HepG2 (cell line): ENCODE results near the gene IL32. TPM values are rescaled to one million over a fixed set of nuclear protein-coding genes. Genes with fewer than 3 reads are reported as not detected.

Source experiments
- ATAC-seq: fragments of 200-7000 bp; cut with Tn5 transposase; 3 replicates; pipeline ENCODE4 v1.9.1; 2020; ENCODE audit warnings: mild to moderate bottlenecking, moderate library complexity
- BruUV-seq: library from RNA; stranded (reverse); fragments of 400-500 nt; replicated peaks from 2 replicates; lab custom pipeline; 2021; lab: Mats Ljungman, UMichigan
- CTCF ChIA-PET: fragments of 300-600 bp; formaldehyde crosslinking; extraction: SDS; loops from one replicate; lab custom pipeline; 2021; ENCODE audit warnings: low total read pairs, inconsistent platforms, low intra/inter-chr PET ratio; lab: Yijun Ruan, JAX
- POLR2A ChIA-PET: fragments of 350-600 bp; sonication (Branson Sonifier 250); formaldehyde crosslinking; loops from one replicate; lab custom pipeline; 2020; ENCODE audit warnings: antibody characterized with exemption, inconsistent platforms; lab: Yijun Ruan, JAX
- DNase-seq: peaks from one replicate; pipeline ENCODE4 v3.0.0-alpha.2; 2015; ENCODE audit warnings: low spot score
- FAIRE-seq: peaks from 3 replicates; lab custom pipeline; 2011; peaks lifted over from hg19 to GRCh38; lab: Jason Lieb, UNC
- H2AFZ ChIP-seq: one replicate; pipeline ENCODE4 v1.6.1; 2011; ENCODE audit warnings: low read length, inconsistent platforms
- H3K27ac ChIP-seq: fragments of 300-600 bp; 3 replicates; pipeline ENCODE4 v1.8.0; 2011; ENCODE audit warnings: mixed run types, mild to moderate bottlenecking, mixed read lengths, low read length, inconsistent platforms; ENCODE audit not compliant: insufficient read depth; ENCODE audit errors: extremely low read length
- H3K27me3 ChIP-seq, 2 experiments: fragments of 200-600 bp in 1 of 2; 2 replicates in 1 of 2; 3 replicates in 1 of 2; pipeline versions ENCODE4 v1.6.0 to v1.8.0; 2011; ENCODE audit warnings: low read length in 2 of 2, mild to moderate bottlenecking in 2 of 2, moderate library complexity in 2 of 2, inconsistent platforms in 1 of 2; ENCODE audit not compliant: insufficient read depth in 2 of 2, control insufficient read depth in 1 of 2
- H3K36me3 ChIP-seq, 2 experiments: fragments of 200-600 bp in 1 of 2; replicated peaks in 1 of 2; 2 replicates in 1 of 2; 3 replicates in 1 of 2; pipeline versions ENCODE4 v1.5.1 to v1.8.0; 2011; ENCODE audit warnings: low read length in 2 of 2, inconsistent platforms in 1 of 2; ENCODE audit not compliant: insufficient read depth in 2 of 2, control insufficient read depth in 1 of 2
- H3K4me1 ChIP-seq: 2 replicates; pipeline ENCODE4 v1.5.1; 2012; ENCODE audit warnings: low read length, inconsistent platforms; ENCODE audit not compliant: insufficient read depth
- H3K4me2 ChIP-seq: 2 replicates; pipeline ENCODE4 v1.6.0; 2011; ENCODE audit warnings: low read depth, low read length, inconsistent platforms
- H3K4me3 ChIP-seq, 3 experiments: fragments of 200-600 bp in 1 of 3; sonication (generic), shearing (Covaris generic) in 1 of 3; replicated peaks in 1 of 3; 2 replicates each; pipeline ENCODE4 v1.5.1; 2011 to 2016; ENCODE audit warnings: low read length in 3 of 3, inconsistent platforms in 2 of 3, low read depth in 2 of 3, mild to moderate bottlenecking in 2 of 3, control low read depth in 1 of 3, mixed read lengths in 1 of 3; ENCODE audit not compliant: insufficient read depth in 1 of 3
- H3K79me2 ChIP-seq: one replicate; pipeline ENCODE4 v1.6.1; 2011; ENCODE audit warnings: low read length, inconsistent platforms; ENCODE audit not compliant: insufficient read depth
- H3K9ac ChIP-seq: 2 replicates; pipeline ENCODE4 v1.6.0; 2011; ENCODE audit warnings: mild to moderate bottlenecking, low read depth, low read length, inconsistent platforms; ENCODE audit not compliant: insufficient read depth
- H3K9me3 ChIP-seq: 2 replicates; pipeline ENCODE4 v1.5.1; 2012; ENCODE audit warnings: mild to moderate bottlenecking, low read length
- H4K20me1 ChIP-seq: 2 replicates; pipeline ENCODE4 v1.6.0; 2011; ENCODE audit warnings: inconsistent platforms, mild to moderate bottlenecking, low read length, moderate library complexity; ENCODE audit not compliant: insufficient read depth
- ARNT2 ChIP-seq: sonication (generic); formaldehyde crosslinking; IDR thresholded peaks from 2 replicates; pipeline ENCODE4 v1.8.0; 2022; ENCODE audit warnings: mild to moderate bottlenecking, low read depth, missing genetic modification reagents, moderate library complexity
- SNRNP70 ChIP-seq: fragments of 200-400 bp; formaldehyde crosslinking; IDR thresholded peaks from 2 replicates; pipeline ENCODE4 v1.6.1; 2017; ENCODE audit warnings: mild to moderate bottlenecking, low read depth, low read length, moderate library complexity
- SP140L ChIP-seq: sonication (generic); formaldehyde crosslinking; IDR thresholded peaks from 2 replicates; pipeline ENCODE4 v1.4.0; 2020; ENCODE audit warnings: missing genetic modification reagents, borderline replicate concordance
- TBX3 ChIP-seq: fragments of 450-650 bp; IDR thresholded peaks from 2 replicates; pipeline ENCODE4 v1.6.1; 2017; ENCODE audit warnings: antibody characterized with exemption, mild to moderate bottlenecking, inconsistent platforms, borderline replicate concordance
- ZNF207 ChIP-seq: fragments of 450-650 bp; IDR thresholded peaks from 2 replicates; pipeline ENCODE4 v1.6.1; 2016; ENCODE audit warnings: antibody characterized with exemption, borderline replicate concordance
- ZNF230 ChIP-seq: sonication (generic); formaldehyde crosslinking; IDR thresholded peaks from 2 replicates; pipeline ENCODE4 v1.4.0; 2020; ENCODE audit warnings: mild to moderate bottlenecking, missing genetic modification reagents
- ZNF33B ChIP-seq: sonication (generic); formaldehyde crosslinking; IDR thresholded peaks from 2 replicates; pipeline ENCODE4 v1.5.1; 2020; ENCODE audit warnings: mild to moderate bottlenecking, missing genetic modification reagents
- ZNF557 ChIP-seq: sonication (generic); formaldehyde crosslinking; IDR thresholded peaks from 2 replicates; pipeline ENCODE4 v1.4.0; 2020; ENCODE audit warnings: missing genetic modification reagents
- ZNF678 ChIP-seq: sonication (generic); formaldehyde crosslinking; IDR thresholded peaks from 2 replicates; pipeline ENCODE4 v1.4.0; 2020; ENCODE audit warnings: mild to moderate bottlenecking, missing genetic modification reagents
- WGBS: methylation state at CpG from one replicate; pipeline ENCODE4 v1.1.6; 2017; ENCODE audit warnings: low lambda C conversion rate; 5-methylcytosine and 5-hydroxymethylcytosine counted together
- in situ Hi-C: cut with HindIII; loops from 2 replicates; pipeline ENCODE4 v1.10.0; 2017; ENCODE audit warnings: low pct_unique_long_range_greater_than_20kb; ENCODE audit not compliant: extremely low pct_ligation_motif_present
- intact Hi-C: fragments of 100-400 bp; cut with micrococcal nuclease; formaldehyde crosslinking; loops from one replicate; pipeline ENCODE4 v1.10.0; 2022; ENCODE audit not compliant: unreplicated experiment
- polyA plus RNA-seq, 8 experiments: library from polyadenylated mRNA; depleted of rRNA in 3 of 8; stranded (reverse) in 7 of 8; unstranded in 1 of 8; fragments of >200 nt; fragmentation: Illumina TruSeq in 4 of 8; extraction: Trizol in 4 of 8; gene quantifications; 2 replicates each; pipeline versions ENCODE4 v1.2.1 to v1.2.3, GENCODE V29; 2011 to 2016; ENCODE audit warnings: low read depth in 4 of 8, missing spikeins in 1 of 8, mixed read lengths in 1 of 8; ENCODE audit not compliant: insufficient read depth in 1 of 8
- total RNA-seq, 5 experiments: library from RNA; depleted of rRNA; stranded (reverse); fragments of >200 nt; fragmentation: Illumina TruSeq; extraction: Trizol; gene quantifications; 2 replicates each; pipeline ENCODE4 v1.2.3, GENCODE V29; 2016; ENCODE audit warnings: low read depth in 1 of 5
- TF ChIP-seq, protein P1 (sequence below): sonication (generic); formaldehyde crosslinking; IDR thresholded peaks from 2 replicates; pipeline ENCODE4 v1.8.1; 2023; ENCODE audit warnings: missing genetic modification reagents, inconsistent platforms, borderline replicate concordance
- TF ChIP-seq, protein P2 (sequence below): sonication (generic); formaldehyde crosslinking; IDR thresholded peaks from 2 replicates; pipeline ENCODE4 v1.4.0; 2020; ENCODE audit warnings: missing genetic modification reagents

Gene IL32
- total and polyA plus RNA-seq, 2 of the 13 experiments (the other 11 are each of a cell fraction or from before 2014, with no cell fraction given) = 115 to 165 TPM

DNA sequence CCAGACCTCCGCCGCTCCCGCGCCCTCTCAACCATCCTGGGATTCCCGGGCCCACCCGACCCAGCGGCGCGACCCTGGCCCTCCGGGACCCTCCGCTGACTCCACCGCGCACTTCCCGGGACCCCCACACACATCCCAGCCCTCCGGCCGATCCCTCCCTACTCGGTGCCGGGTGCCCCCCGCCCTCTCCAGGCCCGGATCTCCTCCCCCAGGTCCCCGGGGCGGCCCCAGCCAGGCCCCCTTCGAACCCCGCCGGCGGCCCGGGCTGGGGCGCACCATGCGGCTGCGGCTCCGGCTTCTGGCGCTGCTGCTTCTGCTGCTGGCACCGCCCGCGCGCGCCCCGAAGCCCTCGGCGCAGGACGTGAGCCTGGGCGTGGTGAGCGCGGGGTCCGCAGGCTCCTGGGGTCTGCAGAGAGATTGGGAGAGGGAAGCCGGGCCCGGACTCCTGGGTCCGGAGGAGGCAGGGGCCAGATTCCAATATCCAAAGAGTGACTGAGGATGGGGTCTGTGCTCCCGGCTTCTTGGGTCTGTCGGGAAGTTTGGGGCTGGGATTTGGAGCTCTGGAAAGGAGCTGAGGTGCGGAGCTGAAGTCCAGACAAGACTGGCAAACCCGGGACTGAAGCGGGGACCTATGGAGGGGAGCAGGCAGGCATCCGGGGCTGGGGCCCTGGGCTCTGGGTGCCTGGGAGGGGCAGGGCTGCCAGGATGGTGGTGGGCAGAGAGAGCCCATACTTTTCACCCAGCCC is 18.6 kb upstream of the IL32 start:
- Histone ChIP-seq H2AFZ (no peak overlapping the region), H3K9ac (no peak overlapping the region), H3K4me2 (no peak overlapping the region), H4K20me1 (no peaks in the 10 kb centered on the region), H3K27ac (no peak overlapping the region), H3K9me3 (no peaks in the 10 kb centered on the region), H3K4me1 (peaks cover 24% of the 10 kb centered on the region), H3K4me3 (no peak overlapping the region), H3K36me3 (no peaks in the 10 kb centered on the region), H3K27me3 (peaks cover 10 to 79% of the 10 kb centered on the region in 2 experiments), H3K79me2 (no peaks in the 10 kb centered on the region)
- DNase-seq (no peak), FAIRE-seq (no peak), ATAC-seq (no peak)
- TF ChIP-seq ZNF33B (CRISPR knock-in tag) = no peak
- no peak for TF ChIP-seq SP140L (CRISPR knock-in tag)
- no peak for TF ChIP-seq ZNF557
- TF ChIP-seq SNRNP70 = no peak
- TF ChIP-seq ZNF678 (CRISPR knock-in tag) = no peak
- TF ChIP-seq TBX3 = no peak
- no peak for TF ChIP-seq ARNT2 (CRISPR knock-in tag)
- TF ChIP-seq, protein P1, sequence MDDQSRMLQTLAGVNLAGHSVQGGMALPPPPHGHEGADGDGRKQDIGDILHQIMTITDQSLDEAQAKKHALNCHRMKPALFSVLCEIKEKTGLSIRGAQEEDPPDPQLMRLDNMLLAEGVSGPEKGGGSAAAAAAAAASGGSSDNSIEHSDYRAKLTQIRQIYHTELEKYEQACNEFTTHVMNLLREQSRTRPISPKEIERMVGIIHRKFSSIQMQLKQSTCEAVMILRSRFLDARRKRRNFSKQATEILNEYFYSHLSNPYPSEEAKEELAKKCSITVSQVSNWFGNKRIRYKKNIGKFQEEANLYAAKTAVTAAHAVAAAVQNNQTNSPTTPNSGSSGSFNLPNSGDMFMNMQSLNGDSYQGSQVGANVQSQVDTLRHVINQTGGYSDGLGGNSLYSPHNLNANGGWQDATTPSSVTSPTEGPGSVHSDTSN = no peak
- no peak for TF ChIP-seq ZNF230 (CRISPR knock-in tag)
- no peak for TF ChIP-seq ZNF207
- TF ChIP-seq, protein P2, sequence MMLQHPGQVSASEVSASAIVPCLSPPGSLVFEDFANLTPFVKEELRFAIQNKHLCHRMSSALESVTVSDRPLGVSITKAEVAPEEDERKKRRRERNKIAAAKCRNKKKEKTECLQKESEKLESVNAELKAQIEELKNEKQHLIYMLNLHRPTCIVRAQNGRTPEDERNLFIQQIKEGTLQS (CRISPR knock-in tag) = no peak
- 54% methylated on average over 44 of the region's 54 CpGs for WGBS
- in situ Hi-C loops = no loop called here
- BruUV-seq = no TSS peak
- CTCF ChIA-PET = no interaction called here
- intact Hi-C loops = no loop called here
- POLR2A ChIA-PET = interaction anchor here (0.9 to 1.3 kb wide), 2 partner anchors 12 to 26 kb away, joined by 3 read pairs; no protein-coding TSS in a partner anchor
